Smooth muscle cell (in vitro differentiated cells): ENCODE measurements around the gene SV2B. TPM values are rescaled to one million over a fixed set of nuclear protein-coding genes. Genes with fewer than 3 reads are reported as not detected.

ENCODE experiments used
- DNase-seq: peaks from one replicate; lab custom pipeline; 2025; ENCODE audit not compliant: unreplicated experiment; lab: John Stamatoyannopoulos, UW
- H2AFZ ChIP-seq: fragments of 200-600 bp; sonication (generic); 2 replicates; pipeline ENCODE4 v1.6.0; 2016; ENCODE audit warnings: antibody characterized with exemption, low read depth, mild to moderate bottlenecking
- H3F3A ChIP-seq: fragments of 200-600 bp; sonication (generic); 2 replicates; pipeline ENCODE4 v1.6.0; 2017; ENCODE audit warnings: antibody characterized with exemption, low read depth
- H3K27ac ChIP-seq: fragments of 200-600 bp; sonication (generic); 2 replicates; pipeline ENCODE4 v1.5.1; 2016; ENCODE audit warnings: low read depth, mild to moderate bottlenecking
- H3K27me3 ChIP-seq: fragments of 200-600 bp; sonication (generic); 2 replicates; pipeline ENCODE4 v1.6.1; 2016; ENCODE audit warnings: low read depth, mild to moderate bottlenecking
- H3K36me3 ChIP-seq: fragments of 200-600 bp; sonication (generic); 2 replicates; pipeline ENCODE4 v1.5.1; 2016; ENCODE audit warnings: low read depth
- H3K4me1 ChIP-seq: fragments of 200-600 bp; sonication (generic); 2 replicates; pipeline ENCODE4 v1.5.1; 2016; ENCODE audit warnings: low read depth
- H3K4me2 ChIP-seq: fragments of 200-600 bp; sonication (generic); 2 replicates; pipeline ENCODE4 v1.6.0; 2016; ENCODE audit warnings: mild to moderate bottlenecking
- H3K4me3 ChIP-seq: fragments of 200-600 bp; sonication (generic); 2 replicates; pipeline ENCODE4 v1.5.1; 2016; ENCODE audit warnings: mild to moderate bottlenecking
- H3K79me2 ChIP-seq: fragments of 200-600 bp; sonication (generic); 2 replicates; pipeline ENCODE4 v1.6.0; 2016; ENCODE audit warnings: low read depth, mild to moderate bottlenecking
- H3K9ac ChIP-seq: fragments of 200-600 bp; sonication (generic); 2 replicates; pipeline ENCODE4 v1.6.0; 2016; ENCODE audit warnings: low read depth
- H3K9me3 ChIP-seq: fragments of 200-600 bp; sonication (generic); replicated peaks from 2 replicates; pipeline ENCODE4 v1.5.1; 2016; ENCODE audit warnings: low read depth
- H4K20me1 ChIP-seq: fragments of 200-600 bp; sonication (generic); 2 replicates; pipeline ENCODE4 v1.6.0; 2016; ENCODE audit warnings: low read depth
- CTCF ChIP-seq: fragments of 200-600 bp; sonication (generic); IDR thresholded peaks from 2 replicates; pipeline ENCODE4 v1.5.1; 2017; ENCODE audit warnings: borderline replicate concordance, mild to moderate bottlenecking, antibody characterized with exemption; ENCODE audit not compliant: insufficient read depth, poor library complexity, severe bottlenecking
- WGBS: methylation state at CpG from one replicate; pipeline ENCODE4 v1.1.7; 2016; ENCODE audit warnings: low lambda C conversion rate; 5-methylcytosine and 5-hydroxymethylcytosine counted together
- polyA plus RNA-seq: library from polyadenylated mRNA; unstranded; fragments of >200 nt; fragmentation: Nextera tagmentation; extraction: Ambion mirVana; gene quantifications from 2 replicates; pipeline ENCODE4 v1.2.1, GENCODE V29; 2016
- total RNA-seq: library from RNA; depleted of rRNA; stranded (reverse); fragments of >200 nt; gene quantifications from 2 replicates; pipeline ENCODE4 v1.2.3, GENCODE V29; 2014

Gene SV2B
- total and polyA plus RNA-seq, 2 experiments from 2014 or later, result not detected

- Histone ChIP-seq H3K4me1 (no peaks in the 10 kb centered on the region), H3K4me3 (no peak overlapping the region), H3K27me3 (no peaks in the 10 kb centered on the region), H3K9me3 (no peaks in the 10 kb centered on the region), H2AFZ (no peak overlapping the region), H3K9ac (no peak overlapping the region), H3F3A (no peaks in the 10 kb centered on the region), H3K27ac (no peak overlapping the region), H3K4me2 (no peak overlapping the region), H4K20me1 (no peaks in the 10 kb centered on the region), H3K36me3 (no peaks in the 10 kb centered on the region), H3K79me2 (no peaks in the 10 kb centered on the region)
- WGBS, result 77% methylated on average over 2 of the region's 2 CpGs
- TF ChIP-seq CTCF, result no peak
- DNase-seq, result no peak
Observed at GRCh38 chr15:91067036-91067435, 33.0 kb upstream of the SV2B start.

GRCh38 chr15:91068436-91068835, 31.6 kb upstream of the SV2B start:
- no peaks in the 10 kb centered on the region for H3K9me3 ChIP-seq
- H2AFZ ChIP-seq, result no peak overlapping the region
- no peak overlapping the region for H3K9ac ChIP-seq
- H3K36me3 ChIP-seq, result no peaks in the 10 kb centered on the region
- H3K79me2 ChIP-seq, result no peaks in the 10 kb centered on the region
- H4K20me1 ChIP-seq, result no peaks in the 10 kb centered on the region
- H3K4me1 ChIP-seq, result no peaks in the 10 kb centered on the region
- H3K27ac ChIP-seq, result no peak overlapping the region
- TF ChIP-seq CTCF, result no peak
- no peaks in the 10 kb centered on the region for H3K27me3 ChIP-seq
- 90% methylated on average over 2 of the region's 2 CpGs for WGBS
- no peak overlapping the region for H3K4me2 ChIP-seq
- DNase-seq, result no peak
- no peaks in the 10 kb centered on the region for H3F3A ChIP-seq
- H3K4me3 ChIP-seq, result no peak overlapping the region

GRCh38 chr15:91068966-91069365, 31.1 kb upstream of the SV2B start:
- no peaks in the 10 kb centered on the region for H3K4me1 ChIP-seq
- no peaks in the 10 kb centered on the region for H4K20me1 ChIP-seq
- H3F3A ChIP-seq, result no peaks in the 10 kb centered on the region
- no peaks in the 10 kb centered on the region for H3K9me3 ChIP-seq
- H3K9ac ChIP-seq, result no peak overlapping the region
- H3K4me2 ChIP-seq, result no peak overlapping the region
- no peaks in the 10 kb centered on the region for H3K27me3 ChIP-seq
- DNase-seq, result no peak
- no peak for TF ChIP-seq CTCF
- no peak overlapping the region for H3K27ac ChIP-seq
- H3K79me2 ChIP-seq, result no peaks in the 10 kb centered on the region
- WGBS, result 76% methylated on average over 3 of the region's 3 CpGs
- H3K36me3 ChIP-seq, result no peaks in the 10 kb centered on the region
- no peak overlapping the region for H3K4me3 ChIP-seq
- H2AFZ ChIP-seq, result no peak overlapping the region

- Histone ChIP-seq H3K27ac (no peak overlapping the region), H3K4me2 (no peak overlapping the region), H3K9me3 (no peaks in the 10 kb centered on the region), H3K9ac (no peak overlapping the region), H3K4me3 (no peak overlapping the region), H4K20me1 (no peaks in the 10 kb centered on the region), H3K79me2 (no peaks in the 10 kb centered on the region), H3K36me3 (no peaks in the 10 kb centered on the region), H3K4me1 (no peaks in the 10 kb centered on the region), H2AFZ (no peak overlapping the region), H3K27me3 (no peaks in the 10 kb centered on the region), H3F3A (no peaks in the 10 kb centered on the region)
- no peak for DNase-seq
- TF ChIP-seq CTCF, result no peak
- WGBS, result 84% methylated on average over 8 of the region's 8 CpGs
Observed at GRCh38 chr15:91070872-91071271, 29.2 kb upstream of the SV2B start.
